B cell (primary cell): Measurements from ENCODE around the gene MRAS. TPM values are rescaled to one million over a fixed set of nuclear protein-coding genes. Genes with fewer than 3 reads are reported as not detected.
"Not testable (repeated sequence)": the region's sequence is repeated elsewhere in the genome, so short reads cannot be mapped to it uniquely, and the experiment has no call there.

Source experiments
- ATAC-seq: fragments of 200-7000 bp; cut with Tn5 transposase; one replicate; pipeline ENCODE4 v1.10.0; 2021; ENCODE audit warnings: low read depth, mild to moderate bottlenecking, moderate number of reproducible peaks, moderate library complexity
- CTCF ChIA-PET: fragments of 350-600 bp; sonication (Branson Sonifier 250); formaldehyde crosslinking; loops from one replicate; lab custom pipeline; 2021; ENCODE audit warnings: antibody characterized with exemption, inconsistent platforms; lab: Charles Lee
- POLR2A ChIA-PET: fragments of 350-600 bp; sonication (Branson Sonifier 250); formaldehyde crosslinking; loops from one replicate; lab custom pipeline; 2021; ENCODE audit warnings: antibody characterized with exemption; lab: Charles Lee
- DNase-seq: peaks from one replicate; pipeline ENCODE4 v3.0.0; 2013
- H2AFZ ChIP-seq: 2 replicates; pipeline ENCODE4 v1.6.1; 2012; ENCODE audit warnings: mild to moderate bottlenecking, low read depth, low read length; ENCODE audit not compliant: insufficient read depth, poor library complexity, severe bottlenecking
- H3K27ac ChIP-seq, 2 donors: 1 replicate in 1 of 2; 2 replicates in 1 of 2; pipeline ENCODE4 v1.5.1; 2012 to 2013; ENCODE audit warnings: low read length in 2 of 2, mild to moderate bottlenecking in 2 of 2, moderate library complexity in 1 of 2
- H3K27me3 ChIP-seq, 4 experiments: fragments of 200-600 bp in 1 of 4; sonication (generic) in 1 of 4; replicated peaks in 1 of 4; 1 replicate in 2 of 4; 2 replicates in 2 of 4; pipeline versions ENCODE4 v1.6.1 to v1.7.0; 2013 to 2016; ENCODE audit warnings: low read length in 3 of 4, mild to moderate bottlenecking in 2 of 4, mixed read lengths in 1 of 4, moderate library complexity in 1 of 4; ENCODE audit not compliant: insufficient read depth in 4 of 4, control insufficient read depth in 3 of 4; ENCODE audit errors: control extremely low read depth in 1 of 4
- H3K36me3 ChIP-seq, 2 experiments: replicated peaks in 1 of 2; 1 replicate in 1 of 2; 2 replicates in 1 of 2; pipeline versions ENCODE4 v1.6.1 to v1.7.1; 2013; ENCODE audit warnings: low read length in 1 of 2; ENCODE audit not compliant: insufficient read depth in 2 of 2, control insufficient read depth in 1 of 2; ENCODE audit errors: control extremely low read depth in 1 of 2, extremely low read depth in 1 of 2
- H3K4me1 ChIP-seq, 2 donors: fragments of 200-600 bp in 1 of 2; sonication (generic) in 1 of 2; 1 replicate in 1 of 2; 2 replicates in 1 of 2; pipeline versions ENCODE4 v1.5.1 to v1.6.1; 2013 to 2017; ENCODE audit warnings: low read length in 2 of 2; ENCODE audit not compliant: control insufficient read depth in 2 of 2, insufficient read depth in 2 of 2
- H3K4me2 ChIP-seq: replicated peaks from 2 replicates; pipeline ENCODE3; 2012; ENCODE audit warnings: mild to moderate bottlenecking, low read depth, low read length; ENCODE audit not compliant: poor library complexity, severe bottlenecking
- H3K4me3 ChIP-seq, 5 experiments: fragments of 200-600 bp in 1 of 5; sonication (generic) in 1 of 5; 1 replicate in 3 of 5; 2 replicates in 2 of 5; pipeline versions ENCODE4 v1.5.1 to v1.7.0; 2011 to 2016; ENCODE audit warnings: low read length in 4 of 5, mild to moderate bottlenecking in 4 of 5, low read depth in 2 of 5, control low read depth in 1 of 5, moderate library complexity in 1 of 5; ENCODE audit not compliant: insufficient read depth in 1 of 5; ENCODE audit errors: control extremely low read depth in 1 of 5, extremely low read depth in 1 of 5
- H3K79me2 ChIP-seq: fragments of 200-600 bp; sonication (generic); one replicate; pipeline ENCODE4 v1.6.0; 2016; ENCODE audit warnings: low read length; ENCODE audit not compliant: control insufficient read depth, insufficient read depth
- H3K9ac ChIP-seq: fragments of 200-600 bp; sonication (generic); 2 replicates; pipeline ENCODE4 v1.6.1; 2017; ENCODE audit warnings: mild to moderate bottlenecking, low read length, moderate library complexity
- H3K9me3 ChIP-seq, 3 donors: one replicate each; pipeline versions ENCODE4 v1.6.1 to v1.7.1; 2013; ENCODE audit warnings: low read length in 2 of 3; ENCODE audit not compliant: control insufficient read depth in 2 of 3, insufficient read depth in 1 of 3; ENCODE audit errors: control extremely low read depth in 1 of 3
- H4K20me1 ChIP-seq: 2 replicates; pipeline ENCODE4 v1.6.0; 2012; ENCODE audit warnings: mild to moderate bottlenecking, low read length; ENCODE audit not compliant: insufficient read depth, control insufficient read depth, poor library complexity, severe bottlenecking
- H3K27ac Mint-ChIP-seq: one replicate; pipeline ENCODE4 v1.8.0; 2021; ENCODE audit warnings: mixed read lengths
- H3K27me3 Mint-ChIP-seq: one replicate; pipeline ENCODE4 v1.8.0; 2021; ENCODE audit warnings: mixed read lengths
- H3K4me1 Mint-ChIP-seq: one replicate; pipeline ENCODE4 v1.8.0; 2021; ENCODE audit warnings: mixed read lengths
- H3K4me3 Mint-ChIP-seq: one replicate; pipeline ENCODE4 v1.8.0; 2021; ENCODE audit warnings: mixed read lengths
- H3K9me3 Mint-ChIP-seq: one replicate; pipeline ENCODE4 v1.8.0; 2022; ENCODE audit warnings: mixed read lengths; ENCODE audit not compliant: insufficient read depth
- CTCF ChIP-seq: fragments of 200-600 bp; IDR thresholded peaks from one replicate; pipeline ENCODE4 v1.8.0; 2022; ENCODE audit warnings: antibody characterized with exemption, mild to moderate bottlenecking
- EZH2 ChIP-seq: IDR thresholded peaks from 2 replicates; pipeline ENCODE4 v1.6.1; 2012; ENCODE audit warnings: borderline replicate concordance, low read depth, mild to moderate bottlenecking, moderate library complexity, low read length; ENCODE audit not compliant: insufficient read depth, poor library complexity, severe bottlenecking
- WGBS: methylation state at CpG from one replicate; pipeline ENCODE4 v1.1.5; 2013; ENCODE audit warnings: missing lambda C conversion rate; ENCODE audit not compliant: insufficient coverage; 5-methylcytosine and 5-hydroxymethylcytosine counted together
- intact Hi-C: fragments of 100-400 bp; cut with micrococcal nuclease; formaldehyde crosslinking; loops from one replicate; pipeline ENCODE4 v1.10.0; 2022
- polyA plus RNA-seq: library from polyadenylated mRNA; depleted of rRNA; stranded (reverse); fragments of >200 nt; gene quantifications from 2 replicates; pipeline ENCODE4 v1.2.3, GENCODE V29; 2012
- total RNA-seq, 2 donors: library from RNA; stranded (reverse); fragments of 120-200 nt in 1 of 2; gene quantifications; 1 replicate in 1 of 2; 2 replicates in 1 of 2; pipeline versions ENCODE4 v1.2.3 to v1.2.4, GENCODE V29; 2013 to 2022

Gene MRAS
- total and polyA plus RNA-seq, 2 donors (not counting 1 experiment from before 2014, with no cell fraction given) = 0.03 to 0.22 TPM

DNA sequence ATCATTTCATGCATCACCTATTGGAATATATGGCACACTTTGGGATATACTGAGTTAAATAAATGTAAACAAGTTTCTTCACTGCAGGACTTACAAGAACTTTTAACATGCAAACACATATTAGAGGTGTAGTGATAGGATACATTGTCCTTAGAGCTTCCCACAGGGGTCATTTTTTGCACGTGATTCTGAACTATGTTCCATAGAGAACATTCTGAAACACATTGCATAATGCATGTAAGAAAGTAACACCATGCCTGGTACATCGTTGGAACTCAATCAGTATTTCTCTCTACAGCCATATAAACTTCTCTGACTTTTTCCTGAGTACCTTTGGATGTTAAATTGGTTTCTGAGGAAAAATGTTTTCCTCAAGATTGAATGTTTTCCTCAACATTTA is 28.3 kb downstream of the MRAS start:
- no CpG with 5 or more reads among the region's 2 CpGs for WGBS
- Histone ChIP-seq H3K27me3 (peaks cover 0 to 50% (median 32%) of the 10 kb centered on the region in 4 experiments), H2AFZ (no peak overlapping the region), H3K36me3 (no peaks in the 10 kb centered on the region), H3K4me3 (no peak overlapping the region), H3K79me2 (no peaks in the 10 kb centered on the region), H3K4me1 (peaks cover 0 to under 1% of the 10 kb centered on the region in 2 donors), H4K20me1 (no peaks in the 10 kb centered on the region), H3K9me3 (peaks cover 0 to 11% (median 7%) of the 10 kb centered on the region in 3 donors), H3K4me2 (no peak overlapping the region), H3K27ac (no peak overlapping the region), H3K9ac (no peak overlapping the region)
- DNase-seq (no peak), ATAC-seq (no peak)
- no peak for TF ChIP-seq CTCF
- TF ChIP-seq EZH2 = no peak
- Mint-ChIP-seq H3K27ac (no peak overlapping the region), H3K4me3 (no peak overlapping the region), H3K9me3 (no peaks in the 10 kb centered on the region), H3K4me1 (peaks cover 2% of the 10 kb centered on the region), H3K27me3 (peaks cover 82% of the 10 kb centered on the region)
- intact Hi-C loops = no loop called here
- POLR2A ChIA-PET = no interaction called here
- CTCF ChIA-PET = no interaction called here

DNA sequence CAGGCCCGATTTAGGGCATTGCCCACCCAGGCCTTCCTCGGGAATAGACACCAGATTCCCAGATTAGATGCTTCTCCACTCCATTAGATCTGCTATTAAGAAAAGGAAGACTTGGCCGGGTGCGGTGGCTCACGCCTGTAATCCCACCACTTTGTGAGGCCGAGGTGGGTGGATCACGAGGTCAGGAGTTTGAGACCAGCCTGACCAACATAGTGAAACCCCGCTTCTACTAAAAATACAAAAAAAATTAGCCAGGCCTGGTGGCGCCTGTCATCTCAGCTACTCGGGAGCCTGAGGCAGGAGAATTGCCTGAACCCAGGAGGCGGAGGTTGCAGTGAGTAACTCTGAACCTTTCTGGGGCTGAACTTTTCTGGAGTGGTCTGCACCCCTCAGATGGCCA is 28.8 kb downstream of the MRAS start:
- H4K20me1 ChIP-seq, CTCF ChIA-PET, H3K4me2 ChIP-seq, H3K79me2 ChIP-seq, H3K36me3 ChIP-seq, DNase-seq, H3K4me1 Mint-ChIP-seq, H3K4me3 Mint-ChIP-seq, H2AFZ ChIP-seq, H3K9ac ChIP-seq, ATAC-seq, H3K27ac ChIP-seq, intact Hi-C loops, H3K4me3 ChIP-seq, H3K27ac Mint-ChIP-seq, H3K4me1 ChIP-seq, POLR2A ChIA-PET, H3K9me3 Mint-ChIP-seq: not testable (repeated sequence)
- peaks cover 79% of the 10 kb centered on the region for H3K27me3 Mint-ChIP-seq
- peaks cover 0 to 11% (median 7%) of the 10 kb centered on the region in 3 donors for H3K9me3 ChIP-seq
- WGBS = 90% methylated on average over 10 of the region's 11 CpGs
- peaks cover 0 to 50% (median 29%) of the 10 kb centered on the region in 4 experiments for H3K27me3 ChIP-seq
